GM19455 (cell line): ENCODE measurements around the gene RARRES2.
"Not testable (repeated sequence)": the region's sequence is repeated elsewhere in the genome, so short reads cannot be mapped to it uniquely, and the experiment has no call there.

Experiments used
- ATAC-seq: cut with Tn5 transposase; IDR thresholded peaks from one replicate; pipeline ENCODE4 v1.9.1; 2021; ENCODE audit not compliant: unreplicated experiment

RARRES2 gene

DNA sequence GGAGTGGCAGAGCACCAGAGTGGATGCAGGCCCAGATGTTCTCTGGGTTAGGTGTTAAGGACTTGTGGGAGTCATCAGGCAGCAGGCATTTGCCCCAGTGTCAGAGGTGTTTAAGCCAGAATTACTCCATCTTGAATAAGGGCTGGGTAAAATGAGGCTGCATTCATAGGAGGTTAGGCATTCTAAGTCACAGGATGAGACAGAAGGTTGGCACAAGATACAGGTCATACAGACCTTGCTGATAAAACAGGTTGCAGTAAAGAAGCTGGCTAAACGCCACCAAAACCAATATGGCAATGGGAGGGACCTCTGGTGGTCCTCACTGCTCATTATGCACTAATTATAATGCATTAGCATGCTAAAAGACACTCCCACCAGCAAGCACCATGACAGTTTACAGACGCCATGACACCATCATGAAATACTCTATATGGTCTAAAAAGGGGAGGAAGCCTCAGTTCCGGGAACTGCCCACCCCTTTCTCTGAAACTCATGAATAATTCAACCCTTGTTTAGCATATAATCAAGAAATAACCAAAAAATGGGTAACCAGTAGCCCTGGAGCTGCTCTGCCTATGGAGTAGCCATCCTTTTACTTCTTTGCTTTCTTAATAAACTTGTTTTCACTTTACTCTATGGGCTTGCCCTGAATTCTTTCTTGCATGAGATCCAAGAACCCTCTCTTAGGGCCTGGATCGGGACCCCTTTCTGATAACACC is 19.2 kb downstream of the RARRES2 start:
- ATAC-seq: peak; percentile 34

DNA sequence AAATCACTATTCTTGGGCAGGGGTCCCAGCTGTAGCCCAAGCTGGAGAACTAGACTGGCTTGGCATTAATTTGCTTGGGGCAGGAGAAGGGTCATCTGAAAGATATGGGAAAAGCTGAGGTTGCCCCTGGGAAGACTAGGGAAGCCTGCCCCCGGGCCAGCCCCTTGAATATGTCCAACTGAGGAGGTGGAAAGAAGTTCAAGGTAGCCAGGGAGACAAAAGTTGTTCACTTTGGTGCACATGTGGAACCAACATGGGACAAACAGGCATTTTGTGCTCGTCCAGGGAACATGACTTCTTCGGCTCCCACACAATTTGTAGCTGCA is 19.7 kb downstream of the RARRES2 start:
- no peak for ATAC-seq

DNA sequence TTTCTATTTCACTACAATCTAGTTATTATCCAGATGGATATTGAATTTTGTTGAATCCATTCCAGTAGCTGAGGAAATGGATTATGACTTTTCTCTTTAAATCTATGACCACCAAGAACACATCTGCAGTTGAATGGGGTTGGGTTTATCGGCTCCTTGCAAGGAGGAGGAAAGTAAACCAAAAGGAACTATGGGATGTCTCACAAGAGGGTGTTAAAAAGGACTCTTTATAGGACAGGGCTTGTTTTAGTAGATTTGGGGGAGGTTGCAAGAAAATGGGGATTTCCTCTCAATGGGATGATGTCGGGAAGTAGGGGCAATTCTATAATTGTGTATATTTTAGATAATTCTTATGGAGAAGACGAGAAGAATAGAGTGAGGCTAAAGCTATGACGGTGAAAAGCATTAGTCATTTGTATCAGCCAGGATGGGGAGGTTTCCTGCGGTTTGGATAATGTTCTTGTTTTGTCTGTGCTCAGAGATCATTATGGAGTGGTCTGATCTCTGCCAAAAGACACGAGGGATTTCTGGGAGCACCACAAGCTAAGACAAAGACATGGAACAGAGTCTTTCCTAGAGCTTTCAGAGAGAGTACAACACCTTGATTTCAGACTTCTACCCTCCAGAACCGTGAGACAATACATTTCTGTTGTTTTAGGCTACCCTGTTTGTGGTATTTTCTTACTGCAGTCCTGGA is 23.5 kb downstream of the RARRES2 start:
- ATAC-seq: no peak

DNA sequence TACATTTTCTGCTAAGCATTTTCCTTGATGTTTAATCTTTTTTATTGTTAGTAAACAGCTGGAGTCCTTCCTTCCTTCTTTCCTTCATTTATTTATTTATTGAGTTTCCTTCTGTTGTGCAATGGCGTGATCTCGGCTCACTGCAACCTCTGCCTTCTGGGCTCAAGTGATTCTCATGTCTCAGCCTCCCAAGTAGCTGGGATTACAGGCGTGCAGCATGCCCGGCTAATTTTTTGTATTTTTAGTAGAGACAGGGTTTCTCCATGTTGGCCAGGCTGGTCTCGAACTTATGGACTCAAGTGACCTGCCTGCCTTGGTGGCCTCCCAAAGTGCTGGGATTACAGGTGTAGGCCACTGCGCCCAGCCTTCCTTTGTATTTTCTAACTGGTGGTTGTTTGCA is 24.4 kb downstream of the RARRES2 start:
- not testable (repeated sequence) for ATAC-seq

DNA sequence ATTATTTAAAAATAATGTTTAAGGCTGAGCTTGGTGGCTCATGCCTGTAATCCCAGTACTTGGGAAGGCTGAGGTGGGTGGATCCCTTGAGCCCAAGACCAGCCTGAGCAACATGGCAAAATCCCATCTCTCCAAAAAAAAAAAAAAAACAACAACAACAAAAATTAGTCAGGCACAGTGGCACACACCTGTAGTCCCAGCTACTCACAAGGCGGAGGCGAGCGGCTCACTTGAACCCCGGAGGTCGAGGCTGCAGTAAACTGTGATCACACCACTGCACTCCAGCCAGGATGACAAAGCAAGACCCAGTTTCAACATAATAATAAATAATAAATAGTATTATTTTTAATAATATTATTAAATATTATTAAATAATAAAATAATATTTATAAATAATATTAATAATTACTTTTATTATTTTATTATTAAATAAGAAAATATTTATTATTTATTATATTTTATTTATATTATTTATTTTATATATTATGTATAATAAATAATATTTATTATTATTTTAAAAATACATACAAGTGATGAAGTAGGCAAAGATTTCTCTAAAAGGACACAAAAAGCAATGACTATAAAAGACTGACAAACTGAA is 26.7 kb downstream of the RARRES2 start:
- ATAC-seq: no peak

DNA sequence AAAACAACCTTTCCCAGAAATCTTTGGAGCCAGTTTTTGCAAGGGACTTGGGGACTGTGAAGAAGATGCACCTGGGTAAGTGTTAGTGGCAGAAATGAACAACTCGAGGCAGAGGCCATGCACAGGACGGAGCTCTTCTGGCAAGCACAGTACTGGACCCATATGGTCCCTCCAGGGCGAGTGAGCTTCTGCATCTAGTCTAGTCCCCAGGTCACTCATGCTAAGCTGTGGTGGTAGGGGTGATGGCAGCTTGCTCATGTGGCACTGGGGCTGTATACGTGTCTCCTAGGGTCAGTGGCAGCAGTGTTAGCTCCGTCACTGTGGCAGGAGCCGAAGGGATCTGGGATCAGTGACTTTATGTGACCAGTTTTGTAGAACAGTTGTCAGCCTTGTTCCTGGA is 27.6 kb downstream of the RARRES2 start:
- no peak for ATAC-seq

DNA sequence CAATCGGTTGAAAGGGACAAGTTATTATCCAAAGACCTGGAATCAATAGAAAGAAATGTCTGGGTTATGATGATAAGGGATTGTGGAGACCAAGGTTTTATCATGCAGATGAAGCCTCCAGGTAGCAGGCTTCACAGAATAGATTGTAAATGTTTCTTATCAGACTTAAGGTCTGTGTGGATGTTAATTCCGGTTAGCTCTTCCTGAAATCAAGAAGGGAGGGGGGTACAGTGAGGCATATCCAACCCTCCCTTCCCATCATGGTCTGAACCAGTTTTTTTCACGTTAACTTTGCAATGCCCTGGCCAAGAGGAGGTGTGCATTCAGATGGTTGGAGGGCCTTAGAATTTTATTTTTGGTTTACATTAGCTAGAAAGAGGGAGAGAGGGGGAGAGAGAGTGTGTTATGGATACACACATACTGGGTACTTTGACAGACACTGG is 28.0 kb downstream of the RARRES2 start:
- ATAC-seq: no peak

DNA sequence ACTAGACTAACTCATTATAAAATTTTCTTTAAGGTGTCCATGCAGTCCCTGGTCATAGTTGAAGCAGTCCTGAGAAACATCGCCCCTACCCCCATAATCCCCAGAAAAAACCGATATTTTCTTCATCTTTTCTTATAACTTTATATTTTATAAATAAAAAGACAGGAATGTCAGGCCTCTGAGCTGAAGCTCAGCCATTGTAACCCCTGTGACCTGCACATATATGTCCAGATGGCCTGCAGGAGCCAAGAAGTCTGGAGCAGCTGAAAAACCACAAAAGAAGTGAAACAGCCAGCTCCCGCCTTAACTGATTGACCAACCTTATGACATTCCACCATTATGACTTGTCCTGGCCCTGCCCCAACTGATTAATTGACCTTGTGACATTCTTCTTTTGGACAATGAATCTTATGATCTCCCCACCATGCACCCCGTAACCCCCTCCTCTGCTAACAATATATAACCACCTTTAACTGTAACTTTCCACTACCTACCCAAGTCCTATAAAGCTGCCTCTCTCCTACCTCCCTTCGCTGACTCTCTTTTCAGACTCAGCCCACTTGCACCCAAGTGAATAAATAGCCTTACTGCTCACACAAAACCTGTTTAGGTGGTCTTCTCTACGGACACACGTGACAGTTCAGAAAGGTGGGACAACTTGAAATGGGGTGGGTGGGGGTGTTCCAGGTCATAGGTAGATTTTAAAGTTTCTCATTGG is 28.6 kb downstream of the RARRES2 start:
- ATAC-seq: not testable (repeated sequence)

DNA sequence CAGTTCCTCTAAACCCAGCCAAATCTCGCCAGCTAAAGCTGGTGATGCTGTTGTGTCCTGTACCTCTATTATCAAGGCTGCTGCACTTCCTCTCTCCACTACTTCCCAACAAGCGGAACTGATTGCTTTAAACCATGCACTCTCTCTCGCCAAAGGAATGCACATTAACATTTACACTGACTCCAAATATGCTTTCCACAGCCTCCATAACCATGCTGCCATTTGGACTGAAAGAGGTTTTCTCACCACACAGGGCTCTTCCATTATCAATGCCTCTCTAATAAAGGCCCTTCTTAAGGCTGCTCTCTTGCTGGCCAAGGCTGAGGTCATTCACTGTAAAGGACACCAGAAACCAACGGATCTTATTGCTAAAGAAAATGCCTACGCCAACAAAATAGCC is 29.7 kb downstream of the RARRES2 start:
- ATAC-seq: no peak

DNA sequence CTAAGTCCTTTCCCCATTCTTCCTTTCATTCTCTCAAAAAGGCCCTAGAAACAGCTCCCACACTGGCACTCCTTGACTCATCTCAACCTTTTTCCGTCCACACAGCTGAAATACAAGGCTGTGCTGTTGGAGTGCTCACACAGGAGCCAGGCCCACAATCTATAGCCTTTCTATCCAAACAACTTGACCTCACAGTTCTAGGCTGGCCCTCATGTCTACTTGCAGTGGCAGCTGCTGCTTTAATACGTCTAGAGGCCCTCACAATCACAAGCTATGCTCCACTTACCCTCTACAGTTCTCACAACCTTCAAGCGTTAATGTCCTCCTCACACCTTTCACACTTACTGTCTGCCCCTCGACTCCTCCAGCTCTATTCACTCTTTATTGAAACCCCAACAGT is 30.3 kb downstream of the RARRES2 start:
- no peak for ATAC-seq

DNA sequence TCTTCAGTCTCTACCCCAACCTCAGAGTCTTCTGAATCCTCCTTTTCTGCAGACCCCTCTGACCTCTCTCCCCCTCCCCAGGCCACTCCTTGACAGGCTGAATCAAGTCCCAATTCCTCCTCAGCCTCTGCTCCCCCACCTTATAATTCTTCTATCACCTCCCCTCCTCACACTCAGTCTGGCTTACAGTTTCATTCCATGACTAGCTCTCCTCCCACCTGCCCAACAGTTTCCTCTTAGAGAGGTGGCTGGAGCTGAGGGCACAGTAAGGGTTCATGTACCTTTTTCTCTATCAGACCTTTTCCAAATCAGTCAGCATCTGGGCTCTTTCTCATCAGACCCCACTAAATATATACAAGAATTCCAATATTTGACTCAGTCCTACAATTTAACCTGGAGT is 32.9 kb downstream of the RARRES2 start:
- no peak for ATAC-seq

DNA sequence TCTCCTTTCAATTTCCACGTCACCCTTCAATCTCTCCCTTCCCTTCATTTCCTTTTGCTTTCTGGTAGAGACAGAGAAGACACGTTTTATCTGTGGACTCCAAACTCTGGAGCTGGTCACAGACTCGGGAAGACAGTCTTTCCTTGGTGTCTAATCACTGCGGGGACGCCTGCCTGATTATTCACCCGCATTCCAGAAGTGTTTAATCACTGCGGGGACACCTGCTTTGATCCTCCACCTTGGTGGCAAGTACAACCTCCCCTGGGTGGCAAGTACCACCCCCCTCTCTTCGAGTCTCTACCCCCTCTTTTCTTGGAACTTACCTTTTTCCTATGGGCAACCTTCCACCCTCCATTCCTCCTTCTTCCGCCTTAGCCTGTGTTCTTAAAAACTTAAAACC is 33.5 kb downstream of the RARRES2 start:
- no peak for ATAC-seq

DNA sequence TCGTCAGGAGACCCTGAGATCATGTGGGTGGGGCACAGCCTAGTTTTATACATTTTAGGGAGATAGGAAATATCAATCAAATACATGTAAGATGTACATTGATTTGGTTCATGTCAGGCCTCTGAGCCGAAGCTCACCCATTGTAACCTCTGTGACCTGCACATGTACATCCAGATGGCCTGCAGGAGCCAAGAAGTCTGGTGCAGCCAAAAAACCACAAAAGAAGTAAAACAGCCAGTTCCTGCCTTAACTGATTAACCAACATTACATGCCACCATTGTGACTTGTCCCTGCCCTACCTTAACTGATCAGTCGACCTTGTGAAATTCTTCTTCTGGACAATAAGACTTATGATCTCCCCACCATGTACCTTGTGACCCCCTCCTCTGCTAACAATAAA is 34.3 kb downstream of the RARRES2 start:
- no peak for ATAC-seq

DNA sequence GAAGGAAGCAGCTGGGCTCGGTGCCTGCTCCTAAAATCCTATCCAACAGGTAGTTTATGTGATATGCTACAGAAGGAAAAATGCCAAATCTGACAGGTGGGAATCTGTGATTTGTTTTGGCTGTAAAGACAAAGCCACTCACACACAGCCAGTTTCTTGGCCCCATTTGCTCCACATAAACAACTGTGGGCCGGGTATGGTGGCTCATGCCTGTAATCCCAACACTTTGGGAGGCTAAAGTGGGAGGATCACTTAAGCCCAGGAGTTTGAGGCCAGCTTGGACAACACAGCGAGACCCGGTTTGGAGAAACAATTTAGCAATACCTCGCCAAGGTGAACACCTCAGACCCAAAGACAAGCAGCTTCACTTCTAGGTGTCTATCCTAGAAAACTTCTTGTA is 35.1 kb downstream of the RARRES2 start:
- ATAC-seq: not testable (repeated sequence)

DNA sequence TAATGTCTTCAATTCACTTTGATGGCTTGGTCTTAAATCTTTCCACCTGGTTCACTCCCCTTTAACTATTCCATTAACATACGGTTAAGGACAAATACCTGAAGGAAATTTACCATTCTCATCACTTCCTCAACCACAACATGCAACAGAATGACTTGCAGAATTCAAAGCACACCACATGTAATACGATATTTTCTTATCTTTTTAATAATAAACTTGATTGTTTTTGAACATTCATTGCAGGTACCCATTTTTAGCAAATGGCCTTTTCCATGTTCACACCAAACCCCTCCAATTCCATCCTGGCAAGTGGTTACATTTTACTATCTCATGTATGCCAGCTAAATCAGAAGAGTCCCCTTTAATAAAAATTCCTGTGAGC is 35.5 kb downstream of the RARRES2 start:
- not testable (repeated sequence) for ATAC-seq

DNA sequence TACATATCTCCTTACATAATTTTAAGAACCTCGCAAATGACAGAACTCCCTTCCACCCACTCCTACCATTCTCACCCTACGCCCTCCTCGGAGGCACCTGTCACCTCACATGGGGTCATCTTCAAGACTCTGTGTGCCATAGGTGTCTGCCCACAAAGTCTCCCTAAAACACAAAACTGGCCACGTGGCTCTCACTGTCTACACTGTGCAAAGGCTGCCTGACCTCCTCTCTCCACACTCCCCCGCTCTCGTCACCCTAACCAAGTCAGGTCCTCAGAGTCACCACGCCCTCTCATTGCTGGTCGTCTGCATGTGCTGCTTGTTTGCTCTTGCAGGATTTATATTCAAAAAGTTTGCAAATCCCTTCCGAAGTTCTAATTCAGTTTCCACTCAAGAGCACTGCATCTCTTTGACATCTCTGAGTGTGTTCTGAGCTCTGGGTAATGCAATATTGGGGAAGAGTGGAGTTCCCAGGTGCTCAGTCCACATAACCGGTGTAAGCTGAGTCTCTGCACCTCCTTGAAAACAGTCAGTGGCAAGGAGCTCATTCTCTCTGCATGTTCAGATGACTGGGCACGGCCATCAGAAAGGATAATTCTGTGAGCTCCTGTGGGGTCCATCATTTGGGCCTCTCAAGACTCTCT is 36.0 kb downstream of the RARRES2 start:
- not testable (repeated sequence) for ATAC-seq

DNA sequence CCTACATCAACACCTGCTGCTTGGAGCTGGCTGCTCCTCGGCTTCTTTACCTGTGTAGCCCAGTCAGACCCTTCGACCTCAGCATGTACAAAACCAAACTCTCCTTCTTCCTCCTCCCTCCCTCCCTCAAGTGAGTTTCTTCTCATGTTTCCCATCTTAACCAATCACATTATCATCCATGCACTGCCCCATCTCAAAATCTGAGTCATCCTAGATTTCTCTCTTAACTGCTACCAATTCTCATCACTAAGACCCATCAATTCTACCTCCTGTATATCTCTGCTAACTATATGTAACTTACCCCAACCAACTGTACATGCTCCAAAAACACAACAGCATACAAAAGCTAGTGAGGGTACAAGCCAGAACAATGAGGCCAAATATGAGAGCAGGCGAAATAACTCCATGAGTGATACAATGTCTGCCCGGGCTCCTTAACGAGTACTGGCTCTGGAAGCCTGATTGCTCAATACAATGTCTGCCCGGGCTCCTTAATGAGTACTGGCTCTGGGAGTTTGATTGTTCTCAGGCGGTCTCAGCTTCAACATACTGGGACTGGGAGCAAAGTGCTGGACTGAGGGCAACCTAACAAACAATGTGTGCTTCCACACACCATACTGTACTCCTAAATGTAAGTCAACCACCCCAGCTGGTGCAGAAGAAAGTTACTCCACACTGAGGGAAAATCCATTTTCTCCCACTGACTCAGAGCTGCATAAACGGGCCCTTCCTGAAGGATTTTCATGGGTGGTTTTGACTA is 36.8 kb downstream of the RARRES2 start:
- not testable (repeated sequence) for ATAC-seq

DNA sequence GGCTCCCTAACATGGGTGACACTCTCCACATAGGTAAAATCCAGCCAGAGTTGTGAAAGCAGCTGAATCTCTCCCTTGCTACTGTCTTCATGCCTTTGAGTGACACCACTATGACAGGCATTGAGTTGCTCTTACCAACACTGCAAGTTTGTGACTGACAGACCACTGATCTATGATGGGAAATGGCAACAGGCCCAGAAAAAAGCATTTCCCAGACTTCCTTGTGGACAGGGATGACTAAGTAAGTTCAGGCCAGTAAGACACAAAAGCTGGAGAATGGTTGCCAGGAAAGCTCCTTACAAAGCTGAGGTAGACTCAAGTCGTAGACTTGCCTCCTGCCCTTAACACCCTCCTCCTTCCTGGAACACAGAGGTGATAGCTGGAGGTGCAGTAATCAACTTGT is 38.5 kb downstream of the RARRES2 start:
- not testable (repeated sequence) for ATAC-seq

DNA sequence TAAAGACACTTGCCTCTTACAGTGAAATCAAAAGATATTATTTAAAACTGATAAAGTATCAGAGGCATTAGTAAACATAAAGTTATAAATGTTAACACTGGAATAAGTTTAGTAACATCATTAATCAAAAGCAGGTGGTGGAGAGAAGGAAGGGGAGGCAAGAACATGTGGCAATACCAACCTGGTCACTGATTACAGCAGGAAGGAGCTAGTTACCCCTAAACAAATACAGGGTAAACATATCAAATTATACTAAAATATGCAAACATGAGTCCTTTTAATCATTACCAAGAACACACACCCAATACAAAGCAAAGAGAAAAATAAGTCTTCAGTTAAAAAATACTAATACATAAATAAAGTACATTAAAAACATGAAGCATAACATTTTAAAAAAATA is 43.5 kb downstream of the RARRES2 start:
- not testable (repeated sequence) for ATAC-seq

DNA sequence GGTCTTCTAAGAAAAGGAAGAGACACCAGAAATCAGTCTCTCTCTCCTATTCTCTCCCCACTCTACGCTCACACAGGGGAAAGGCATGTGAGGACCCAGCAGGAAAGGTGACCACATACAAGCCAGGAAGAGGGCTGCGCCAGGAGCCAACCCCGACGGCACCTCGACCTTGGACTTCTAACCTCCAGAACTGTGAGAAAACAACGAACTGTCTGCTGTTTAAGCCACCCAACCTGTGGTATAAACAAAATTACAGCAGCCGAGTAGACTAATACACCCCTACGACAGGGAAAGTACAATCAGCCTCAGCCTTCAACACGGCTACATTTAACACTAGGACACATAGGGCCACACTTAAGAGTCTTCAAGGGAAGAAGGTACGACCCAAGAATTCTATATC is 44.6 kb downstream of the RARRES2 start:
- not testable (repeated sequence) for ATAC-seq
